ENCODE data around the gene ZNF609. TPM values are rescaled to one million over a fixed set of nuclear protein-coding genes. Genes with fewer than 3 reads are reported as not detected.

The ZNF609 gene
- total and polyA plus RNA-seq, 4 donors = 8.1 to 54.2 (median 22.0) TPM

DNA sequence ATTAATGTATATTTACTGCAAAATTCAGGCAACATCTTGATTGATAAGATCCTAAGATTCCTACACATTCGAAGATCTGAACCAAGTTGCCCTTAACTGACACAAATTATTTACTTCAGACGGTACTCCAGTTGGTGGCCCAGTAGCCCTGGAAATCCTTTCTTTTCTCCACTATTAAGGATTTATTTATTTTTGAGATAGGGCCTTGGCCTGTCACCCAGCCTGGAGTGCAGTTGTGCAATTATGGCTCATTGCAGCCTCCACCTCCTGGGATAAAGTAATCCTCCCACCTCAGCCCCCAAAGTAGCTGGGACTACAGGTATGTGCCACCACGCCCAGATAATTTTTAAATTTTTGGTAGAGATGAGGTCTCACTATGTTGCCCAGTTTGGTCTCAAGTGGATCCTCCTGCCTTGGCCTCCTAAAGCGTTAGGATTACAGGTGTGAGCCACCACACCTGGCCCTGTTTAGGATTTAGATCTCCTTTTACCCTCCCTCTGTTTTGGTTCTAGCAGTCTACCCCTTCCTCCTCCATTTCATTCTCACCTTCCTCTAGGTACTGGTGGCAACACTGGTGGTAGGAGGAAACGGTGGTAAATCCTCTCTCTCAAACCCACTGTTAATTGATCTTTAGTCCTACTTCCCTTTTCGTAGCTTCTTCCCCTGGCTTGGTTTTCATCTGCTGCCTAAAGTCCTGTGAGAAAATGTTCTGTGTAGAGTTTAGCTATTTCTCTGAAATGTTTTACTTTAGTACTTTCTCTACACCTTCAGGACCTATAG lies 12.7 kb upstream of the ZNF609 start:
- Histone ChIP-seq H3K9ac (ENCODE audit: insufficient read depth in 1 of 2, low read length in 2 of 2) (no peak overlapping the region), H3K4me3 (no peak overlapping the region), H3K36me3 (ENCODE audit: control insufficient read depth in 4 of 4, insufficient read depth in 4 of 4, low read length in 4 of 4) (peaks cover 4 to 11% (median 8%) of the 10 kb centered on the region in 4 donors), H3K27me3 (ENCODE audit: control insufficient read depth in 3 of 3, insufficient read depth in 3 of 3, low read length in 2 of 3) (no peaks in the 10 kb centered on the region), H3K9me3 (ENCODE audit: control insufficient read depth in 4 of 4, insufficient read depth in 3 of 4, low read length in 3 of 4) (no peaks in the 10 kb centered on the region), H3K27ac (ENCODE audit: low read depth in 1 of 2, low read length in 1 of 2) (no peak overlapping the region), H3K4me1 (ENCODE audit: control insufficient read depth in 5 of 5, insufficient read depth in 5 of 5, low read length in 5 of 5) (peaks cover 0 to 6% (median 0%) of the 10 kb centered on the region in 5 donors)
- no peak for DNase-seq
- WGBS, 2 donors = 77 to 82% methylated on average over 6 of the region's 6 CpGs
- TF ChIP-seq, protein P1, sequence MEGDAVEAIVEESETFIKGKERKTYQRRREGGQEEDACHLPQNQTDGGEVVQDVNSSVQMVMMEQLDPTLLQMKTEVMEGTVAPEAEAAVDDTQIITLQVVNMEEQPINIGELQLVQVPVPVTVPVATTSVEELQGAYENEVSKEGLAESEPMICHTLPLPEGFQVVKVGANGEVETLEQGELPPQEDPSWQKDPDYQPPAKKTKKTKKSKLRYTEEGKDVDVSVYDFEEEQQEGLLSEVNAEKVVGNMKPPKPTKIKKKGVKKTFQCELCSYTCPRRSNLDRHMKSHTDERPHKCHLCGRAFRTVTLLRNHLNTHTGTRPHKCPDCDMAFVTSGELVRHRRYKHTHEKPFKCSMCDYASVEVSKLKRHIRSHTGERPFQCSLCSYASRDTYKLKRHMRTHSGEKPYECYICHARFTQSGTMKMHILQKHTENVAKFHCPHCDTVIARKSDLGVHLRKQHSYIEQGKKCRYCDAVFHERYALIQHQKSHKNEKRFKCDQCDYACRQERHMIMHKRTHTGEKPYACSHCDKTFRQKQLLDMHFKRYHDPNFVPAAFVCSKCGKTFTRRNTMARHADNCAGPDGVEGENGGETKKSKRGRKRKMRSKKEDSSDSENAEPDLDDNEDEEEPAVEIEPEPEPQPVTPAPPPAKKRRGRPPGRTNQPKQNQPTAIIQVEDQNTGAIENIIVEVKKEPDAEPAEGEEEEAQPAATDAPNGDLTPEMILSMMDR (IDR thresholded peaks at IDR 0.05; ENCODE audit: control extremely low read depth, extremely low read depth) = no peak
- ATAC-seq (ENCODE audit: insufficient read depth, low FRiP score) = no peak

DNA sequence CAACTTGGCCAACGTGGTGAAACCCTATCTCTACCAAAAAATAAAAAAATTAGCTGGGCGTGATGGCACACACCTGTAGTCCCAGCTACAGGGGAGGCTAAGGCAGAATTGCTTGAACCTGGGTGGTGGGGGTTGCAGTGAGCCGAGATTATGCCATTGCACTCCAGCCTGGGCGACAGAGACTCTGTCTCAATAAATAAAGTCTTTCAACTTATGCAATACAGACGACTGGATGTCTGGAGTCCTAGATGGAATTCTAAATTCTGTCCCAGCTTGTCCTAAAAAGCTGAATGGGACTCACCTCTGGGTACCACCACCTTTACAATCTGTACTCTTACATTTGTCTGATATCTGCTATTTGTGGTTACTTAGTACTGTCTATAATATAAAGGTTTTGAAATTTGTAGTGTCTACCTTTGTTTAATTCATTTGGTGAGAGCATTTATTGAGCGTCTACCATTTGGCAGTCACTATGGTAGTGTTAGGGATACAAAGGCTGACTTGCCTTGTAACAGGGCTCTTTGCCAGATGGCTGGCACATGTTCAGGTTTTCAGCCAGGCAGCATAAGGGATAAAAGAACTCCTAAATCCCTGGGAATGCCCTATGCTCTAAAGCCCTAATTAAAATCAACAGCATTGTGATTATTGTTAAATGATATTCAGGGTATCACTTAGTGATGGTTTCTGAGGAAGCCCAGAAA lies 7.2 kb upstream of the ZNF609 start:
- ATAC-seq (ENCODE audit: insufficient read depth, low FRiP score) = no peak
- no peak for DNase-seq
- no peaks in the 10 kb centered on the region for H3K27me3 ChIP-seq (ENCODE audit: control insufficient read depth in 3 of 3, insufficient read depth in 3 of 3, low read length in 2 of 3)
- H3K9me3 ChIP-seq (ENCODE audit: control insufficient read depth in 4 of 4, insufficient read depth in 3 of 4, low read length in 3 of 4) = no peaks in the 10 kb centered on the region
- H3K36me3 ChIP-seq (ENCODE audit: control insufficient read depth in 4 of 4, insufficient read depth in 4 of 4, low read length in 4 of 4) = peaks cover 0 to 9% (median 3%) of the 10 kb centered on the region in 4 donors
- TF ChIP-seq, protein P1 (IDR thresholded peaks at IDR 0.05; ENCODE audit: control extremely low read depth, extremely low read depth) = no peak
- H3K27ac ChIP-seq (ENCODE audit: low read depth in 1 of 2, low read length in 1 of 2) = no peak overlapping the region
- H3K4me1 ChIP-seq (ENCODE audit: control insufficient read depth in 5 of 5, insufficient read depth in 5 of 5, low read length in 5 of 5) = peaks cover 0 to 26% (median 9%) of the 10 kb centered on the region in 5 donors
- WGBS, 2 donors = 69 to 72% methylated on average over 6 of the region's 6 CpGs
- H3K9ac ChIP-seq (ENCODE audit: insufficient read depth in 1 of 2, low read length in 2 of 2) = no peak overlapping the region
- H3K4me3 ChIP-seq = no peak overlapping the region

DNA sequence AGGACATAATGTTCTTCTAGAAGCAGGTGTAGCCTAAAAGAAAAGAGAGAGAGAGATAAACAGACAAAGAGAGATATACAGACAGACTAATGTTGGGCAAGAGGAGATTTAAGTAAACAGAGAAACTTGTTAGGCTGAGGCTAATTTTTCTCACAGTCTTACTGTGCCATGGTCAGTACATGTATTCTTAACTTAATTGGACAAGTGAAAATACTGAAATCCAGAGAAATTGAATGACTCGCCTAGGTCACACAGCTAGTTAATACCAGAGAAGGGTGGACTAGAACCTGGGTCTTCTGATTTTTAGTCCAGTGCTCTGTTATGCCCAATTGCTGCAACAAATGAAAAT lies 6.7 kb upstream of the ZNF609 start:
- DNase-seq (no peak), ATAC-seq (ENCODE audit: insufficient read depth, low FRiP score) (no peak)
- Histone ChIP-seq H3K9ac (ENCODE audit: insufficient read depth in 1 of 2, low read length in 2 of 2) (no peak overlapping the region), H3K27me3 (ENCODE audit: control insufficient read depth in 3 of 3, insufficient read depth in 3 of 3, low read length in 2 of 3) (no peaks in the 10 kb centered on the region), H3K9me3 (ENCODE audit: control insufficient read depth in 4 of 4, insufficient read depth in 3 of 4, low read length in 3 of 4) (no peaks in the 10 kb centered on the region), H3K4me1 (ENCODE audit: control insufficient read depth in 5 of 5, insufficient read depth in 5 of 5, low read length in 5 of 5) (peaks cover 0 to 26% (median 9%) of the 10 kb centered on the region in 5 donors), H3K27ac (ENCODE audit: low read depth in 1 of 2, low read length in 1 of 2) (no peak overlapping the region), H3K4me3 (no peak overlapping the region), H3K36me3 (ENCODE audit: control insufficient read depth in 4 of 4, insufficient read depth in 4 of 4, low read length in 4 of 4) (peaks cover 0 to 6% (median 3%) of the 10 kb centered on the region in 4 donors)
- TF ChIP-seq, protein P1 (IDR thresholded peaks at IDR 0.05; ENCODE audit: control extremely low read depth, extremely low read depth) = no peak
- WGBS, 2 donors = 96 to 97% methylated on average over 1 of the region's 1 CpG
